ENCODE results near the gene CCDC51.

DNA sequence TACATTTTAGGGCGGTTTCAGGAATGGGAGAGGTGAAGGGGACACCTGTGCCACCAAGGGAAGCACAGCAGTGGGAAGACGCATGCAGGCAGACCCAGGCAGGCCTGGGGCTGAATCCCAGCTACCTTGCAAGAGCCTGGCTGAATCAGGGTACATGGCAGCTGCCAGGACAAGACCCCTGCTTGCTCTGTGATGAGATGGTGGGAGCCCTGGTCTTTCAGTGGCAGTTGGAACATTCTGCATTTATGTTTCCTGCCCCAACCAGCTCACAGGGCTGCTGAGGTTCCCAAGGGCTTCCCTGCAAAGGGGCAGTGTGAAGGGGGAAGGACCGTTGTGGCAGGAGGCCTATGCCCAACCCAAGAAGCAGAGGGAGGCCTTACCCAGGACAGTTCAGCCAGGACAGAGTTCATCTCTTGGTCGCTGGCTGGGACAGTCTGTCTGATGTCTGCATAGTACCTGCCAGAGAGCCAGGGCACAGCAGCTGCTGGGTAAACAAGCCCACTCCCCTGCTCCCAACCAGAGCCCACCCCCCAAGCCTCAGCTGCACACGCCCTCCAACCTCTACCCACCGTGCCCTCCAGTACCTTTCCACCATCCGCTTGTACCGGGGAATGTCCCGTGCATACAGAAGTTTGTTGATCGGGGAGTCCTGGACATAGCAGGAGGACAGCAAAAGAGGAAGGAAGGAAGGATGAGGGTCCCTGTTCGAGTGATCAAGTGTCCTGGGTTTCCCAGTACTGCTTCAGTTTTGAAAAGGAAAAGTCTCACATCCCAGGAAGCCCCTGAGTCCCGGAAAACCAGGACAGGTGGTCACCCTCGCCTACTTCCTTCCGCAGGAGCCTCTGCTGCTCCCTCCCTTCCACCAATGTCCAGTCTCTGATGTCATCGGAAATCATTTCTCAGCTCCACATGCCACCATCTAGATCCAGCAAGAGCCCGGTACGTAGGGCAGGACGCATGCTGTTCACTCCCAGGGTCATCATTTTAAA is 33.2 kb downstream of the CCDC51 start:
- no peak for TF ChIP-seq GATA2 (IDR thresholded peaks at IDR 0.05; ENCODE audit: low read depth, low read length)
- TF ChIP-seq GATA3 (IDR thresholded peaks at IDR 0.05; ENCODE audit: low read depth, low read length), result no peak

All from SH-SY5Y (cell line).